GM19025 (cell line): ENCODE results near the gene OASL.

ENCODE experiments used
- ATAC-seq: cut with Tn5 transposase; IDR thresholded peaks from one replicate; pipeline ENCODE4 v1.9.1; 2021; ENCODE audit warnings: mild to moderate bottlenecking, low read depth, moderate library complexity; ENCODE audit not compliant: unreplicated experiment

The OASL gene

GRCh38 chr12:120970310-120970709 is 68.7 kb downstream of the OASL start:
- ATAC-seq: no peak
